Measurements from ENCODE around the gene FBLN2.

FBLN2 gene

DNA sequence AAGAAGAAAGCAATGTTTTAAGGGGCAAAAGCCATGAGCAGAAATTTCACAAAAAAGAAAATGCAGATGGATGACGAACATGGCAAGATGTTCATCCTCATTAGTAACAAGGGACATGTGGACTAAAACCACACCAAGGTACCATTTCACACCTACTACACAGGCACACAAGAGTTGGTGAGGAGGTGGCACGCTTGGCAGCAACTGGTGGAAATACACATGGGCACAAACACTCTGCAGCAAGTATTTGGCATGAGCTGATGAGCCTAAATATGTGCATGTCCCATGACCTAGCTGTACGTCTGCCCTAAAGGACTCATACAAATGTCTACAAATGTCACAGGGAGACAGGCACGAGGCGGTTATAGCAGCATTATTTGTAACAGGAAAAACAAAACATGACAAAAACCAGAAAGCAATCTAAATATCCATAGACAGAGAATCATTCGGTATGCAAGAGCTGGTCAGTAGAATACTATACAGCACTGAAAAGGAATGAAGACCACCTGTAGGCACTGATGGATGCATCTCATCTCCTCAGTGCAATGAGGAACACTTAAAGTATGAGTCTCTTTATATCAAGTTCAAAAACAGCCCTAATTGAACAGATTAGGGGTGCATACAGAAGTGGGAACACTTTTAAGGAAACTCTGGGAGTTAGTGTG lies 11.5 kb upstream of the FBLN2 start:
- no peak overlapping the region for H3K4me3 ChIP-seq (ENCODE audit: low read depth, low read length)
- DNase-seq (ENCODE audit: low read depth), result no peak
- no peak for TF ChIP-seq POLR2A (IDR thresholded peaks at IDR 0.05; ENCODE audit: extremely low read depth, insufficient read length)
- TF ChIP-seq, protein P1, sequence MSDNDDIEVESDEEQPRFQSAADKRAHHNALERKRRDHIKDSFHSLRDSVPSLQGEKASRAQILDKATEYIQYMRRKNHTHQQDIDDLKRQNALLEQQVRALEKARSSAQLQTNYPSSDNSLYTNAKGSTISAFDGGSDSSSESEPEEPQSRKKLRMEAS (IDR thresholded peaks at IDR 0.05; ENCODE audit: low read depth, low read length), result no peak
- TF ChIP-seq, protein P2, sequence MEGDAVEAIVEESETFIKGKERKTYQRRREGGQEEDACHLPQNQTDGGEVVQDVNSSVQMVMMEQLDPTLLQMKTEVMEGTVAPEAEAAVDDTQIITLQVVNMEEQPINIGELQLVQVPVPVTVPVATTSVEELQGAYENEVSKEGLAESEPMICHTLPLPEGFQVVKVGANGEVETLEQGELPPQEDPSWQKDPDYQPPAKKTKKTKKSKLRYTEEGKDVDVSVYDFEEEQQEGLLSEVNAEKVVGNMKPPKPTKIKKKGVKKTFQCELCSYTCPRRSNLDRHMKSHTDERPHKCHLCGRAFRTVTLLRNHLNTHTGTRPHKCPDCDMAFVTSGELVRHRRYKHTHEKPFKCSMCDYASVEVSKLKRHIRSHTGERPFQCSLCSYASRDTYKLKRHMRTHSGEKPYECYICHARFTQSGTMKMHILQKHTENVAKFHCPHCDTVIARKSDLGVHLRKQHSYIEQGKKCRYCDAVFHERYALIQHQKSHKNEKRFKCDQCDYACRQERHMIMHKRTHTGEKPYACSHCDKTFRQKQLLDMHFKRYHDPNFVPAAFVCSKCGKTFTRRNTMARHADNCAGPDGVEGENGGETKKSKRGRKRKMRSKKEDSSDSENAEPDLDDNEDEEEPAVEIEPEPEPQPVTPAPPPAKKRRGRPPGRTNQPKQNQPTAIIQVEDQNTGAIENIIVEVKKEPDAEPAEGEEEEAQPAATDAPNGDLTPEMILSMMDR (IDR thresholded peaks at IDR 0.05; ENCODE audit: low read depth, low read length), result no peak
- no peak for TF ChIP-seq MYC (IDR thresholded peaks at IDR 0.05; ENCODE audit: low read depth, low read length)

DNA sequence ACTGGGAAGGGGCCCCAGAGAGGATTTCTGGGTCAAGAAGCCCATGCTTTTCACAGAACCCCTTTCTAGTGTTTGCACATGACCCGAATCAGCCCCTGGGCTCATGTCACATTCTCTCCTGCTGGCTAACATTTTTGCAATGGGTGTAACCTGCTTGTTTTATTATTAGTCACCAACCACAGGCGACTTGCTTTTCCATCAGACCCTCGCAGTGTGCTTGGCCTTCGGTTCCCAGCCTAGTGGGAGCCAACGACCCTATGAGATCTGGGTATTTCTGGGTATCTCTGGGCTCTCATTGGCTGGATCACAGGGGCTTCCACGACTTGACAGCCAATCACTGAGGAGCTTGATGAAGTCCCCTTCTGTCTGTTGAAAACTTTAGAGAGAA lies 11.0 kb upstream of the FBLN2 start:
- no peak overlapping the region for H3K4me3 ChIP-seq (ENCODE audit: low read depth, low read length)
- TF ChIP-seq, protein P1 (IDR thresholded peaks at IDR 0.05; ENCODE audit: low read depth, low read length), result no peak
- TF ChIP-seq MYC (IDR thresholded peaks at IDR 0.05; ENCODE audit: low read depth, low read length) (no peak), POLR2A (IDR thresholded peaks at IDR 0.05; ENCODE audit: extremely low read depth, insufficient read length) (no peak)
- TF ChIP-seq, protein P2 (IDR thresholded peaks at IDR 0.05; ENCODE audit: low read depth, low read length), result no peak
- no peak for DNase-seq (ENCODE audit: low read depth)

DNA sequence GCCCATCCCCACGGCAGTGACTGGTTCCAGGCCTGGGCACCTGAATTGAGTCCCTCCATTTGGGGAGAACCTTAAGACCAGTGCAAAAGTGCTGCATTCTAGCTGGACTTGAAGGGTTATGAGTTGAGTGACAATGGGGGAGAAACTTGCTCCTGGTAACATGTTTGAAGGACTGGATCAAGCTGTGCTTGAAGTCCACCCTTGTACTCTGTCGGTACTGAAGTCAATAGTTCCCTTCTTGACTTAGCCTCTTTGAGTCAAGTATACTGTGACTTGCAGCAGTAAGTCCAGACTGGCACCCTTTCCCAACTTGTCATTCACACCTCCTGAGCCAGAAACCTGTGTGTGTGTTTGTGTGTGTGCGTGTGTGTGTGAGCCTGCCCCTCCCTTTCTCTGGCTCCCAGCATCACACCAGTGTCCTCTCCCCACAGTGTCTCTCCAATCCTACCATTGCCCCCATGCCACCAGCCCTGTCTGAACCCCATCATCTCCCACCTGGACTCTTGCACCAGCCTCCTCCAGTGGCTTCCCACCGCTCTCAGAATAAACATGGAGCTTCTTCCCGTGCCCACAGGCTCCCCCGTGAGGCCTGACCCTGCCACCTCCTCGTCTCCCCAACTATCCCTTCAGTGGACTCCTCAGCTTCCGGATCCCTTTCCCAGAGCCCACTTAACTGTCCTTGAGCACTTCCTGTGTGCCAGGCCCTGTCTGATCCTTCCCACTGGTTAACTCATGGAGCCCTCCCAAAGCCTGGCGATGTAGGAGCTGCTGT lies 10.2 kb upstream of the FBLN2 start:
- no peak for DNase-seq (ENCODE audit: low read depth)
- H3K4me3 ChIP-seq (ENCODE audit: low read depth, low read length), result no peak overlapping the region
- TF ChIP-seq MYC (IDR thresholded peaks at IDR 0.05; ENCODE audit: low read depth, low read length), result no peak
- TF ChIP-seq POLR2A (IDR thresholded peaks at IDR 0.05; ENCODE audit: extremely low read depth, insufficient read length), result no peak
- TF ChIP-seq, protein P2 (IDR thresholded peaks at IDR 0.05; ENCODE audit: low read depth, low read length), result no peak
- TF ChIP-seq, protein P1 (IDR thresholded peaks at IDR 0.05; ENCODE audit: low read depth, low read length), result no peak

DNA sequence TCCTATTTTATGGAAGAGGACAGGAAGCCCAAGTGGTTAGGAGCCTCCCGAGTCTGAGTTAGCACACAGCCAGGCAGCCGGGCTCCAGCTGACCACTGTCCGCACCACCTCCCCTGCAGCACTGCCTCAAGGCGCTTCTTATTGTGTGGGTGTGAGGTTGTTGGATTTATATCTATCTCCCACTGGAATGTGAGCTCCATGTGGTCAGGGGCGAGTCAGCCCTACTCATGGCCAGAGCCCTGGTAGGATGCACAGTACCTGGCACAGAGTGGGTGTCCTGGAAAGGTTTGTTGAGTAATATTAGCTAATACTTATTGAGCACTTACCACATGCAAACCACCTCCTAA lies 9.7 kb upstream of the FBLN2 start:
- no peak for TF ChIP-seq POLR2A (IDR thresholded peaks at IDR 0.05; ENCODE audit: extremely low read depth, insufficient read length)
- TF ChIP-seq, protein P2 (IDR thresholded peaks at IDR 0.05; ENCODE audit: low read depth, low read length), result no peak
- TF ChIP-seq, protein P1 (IDR thresholded peaks at IDR 0.05; ENCODE audit: low read depth, low read length), result no peak
- no peak for TF ChIP-seq MYC (IDR thresholded peaks at IDR 0.05; ENCODE audit: low read depth, low read length)
- H3K4me3 ChIP-seq (ENCODE audit: low read depth, low read length), result no peak overlapping the region
- no peak for DNase-seq (ENCODE audit: low read depth)

DNA sequence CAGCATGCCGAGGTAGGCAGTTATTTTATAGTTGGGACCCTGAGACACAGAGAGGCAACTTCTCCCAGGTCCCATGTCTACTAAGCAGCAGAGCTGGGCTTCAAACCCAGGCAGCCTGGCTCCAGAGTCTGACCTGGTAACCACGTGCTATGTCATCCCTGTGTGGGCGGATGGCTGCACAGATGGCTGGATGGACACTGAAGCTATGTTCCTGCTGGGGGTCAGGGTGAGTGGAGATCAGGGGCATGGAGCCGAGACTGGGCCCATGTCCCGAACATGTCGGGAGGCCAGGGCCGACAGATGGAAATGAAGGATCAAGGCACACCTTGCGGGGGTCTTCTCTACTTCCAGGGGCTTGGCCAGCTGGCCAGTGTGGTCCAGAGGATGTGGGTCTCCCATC lies 9.3 kb upstream of the FBLN2 start:
- DNase-seq (ENCODE audit: low read depth), result no peak
- no peak for TF ChIP-seq POLR2A (IDR thresholded peaks at IDR 0.05; ENCODE audit: extremely low read depth, insufficient read length)
- no peak for TF ChIP-seq MYC (IDR thresholded peaks at IDR 0.05; ENCODE audit: low read depth, low read length)
- TF ChIP-seq, protein P1 (IDR thresholded peaks at IDR 0.05; ENCODE audit: low read depth, low read length), result no peak
- TF ChIP-seq, protein P2 (IDR thresholded peaks at IDR 0.05; ENCODE audit: low read depth, low read length), result no peak
- H3K4me3 ChIP-seq (ENCODE audit: low read depth, low read length), result no peak overlapping the region
